Osteocyte (in vitro differentiated cells): ENCODE measurements around the gene GATAD1. TPM values are rescaled to one million over a fixed set of nuclear protein-coding genes. Genes with fewer than 3 reads are reported as not detected.
A peak's percentile ranks its signal among the peaks of the same experiment; 100 is the strongest.

Experiments
- DNase-seq: peaks from one replicate; pipeline ENCODE4 v3.0.0; 2021; ENCODE audit warnings: mixed read lengths; ENCODE audit not compliant: unreplicated experiment; ENCODE audit errors: extremely low spot score
- H3K27ac Mint-ChIP-seq: one replicate; pipeline ENCODE4 v1.8.0; 2021; ENCODE audit warnings: mild to moderate bottlenecking, mixed read lengths; ENCODE audit not compliant: unreplicated experiment
- H3K27me3 Mint-ChIP-seq: one replicate; pipeline ENCODE4 v1.8.0; 2021; ENCODE audit warnings: mixed read lengths; ENCODE audit not compliant: unreplicated experiment
- H3K36me3 Mint-ChIP-seq: one replicate; pipeline ENCODE4 v1.8.0; 2021; ENCODE audit warnings: mixed read lengths; ENCODE audit not compliant: unreplicated experiment
- H3K4me1 Mint-ChIP-seq: one replicate; pipeline ENCODE4 v1.8.0; 2021; ENCODE audit warnings: mixed read lengths; ENCODE audit not compliant: unreplicated experiment
- H3K4me3 Mint-ChIP-seq: one replicate; pipeline ENCODE4 v1.8.0; 2021; ENCODE audit warnings: mild to moderate bottlenecking, moderate library complexity, mixed read lengths; ENCODE audit not compliant: unreplicated experiment
- H3K9me3 Mint-ChIP-seq: one replicate; pipeline ENCODE4 v1.8.0; 2021; ENCODE audit warnings: mixed read lengths; ENCODE audit not compliant: unreplicated experiment
- CTCF ChIP-seq: fragments of 200-600 bp; sonication (generic); IDR thresholded peaks from 2 replicates; pipeline ENCODE4 v1.5.0; 2021; ENCODE audit warnings: antibody characterized with exemption, mild to moderate bottlenecking, moderate library complexity
- total RNA-seq: library from RNA; stranded (reverse); gene quantifications from 2 replicates; pipeline ENCODE4 v1.2.1, GENCODE V29; 2021

The GATAD1 gene
- total RNA-seq, 1 donor from 2014 or later, result 42.8 TPM

GRCh38 chr7:92448205-92448747, 994 bp downstream of the GATAD1 start:
- Mint-ChIP-seq H3K4me3 (peak overlapping the region; percentile 79), H3K4me1 (peaks cover 11% of the 10 kb centered on the region), H3K27ac (peak overlapping the region; percentile 76), H3K9me3 (no peaks in the 10 kb centered on the region), H3K36me3 (peaks cover 10% of the 10 kb centered on the region), H3K27me3 (no peaks in the 10 kb centered on the region)
- peak; percentile 57 for TF ChIP-seq CTCF
- DNase-seq, result no peak

GRCh38 chr7:92451645-92452044, 4.4 kb downstream of the GATAD1 start:
- no peak overlapping the region for H3K27ac Mint-ChIP-seq
- H3K9me3 Mint-ChIP-seq, result no peaks in the 10 kb centered on the region
- no peaks in the 10 kb centered on the region for H3K27me3 Mint-ChIP-seq
- TF ChIP-seq CTCF, result no peak
- no peak overlapping the region for H3K4me3 Mint-ChIP-seq
- DNase-seq, result no peak
- peaks cover 28% of the 10 kb centered on the region for H3K36me3 Mint-ChIP-seq
- H3K4me1 Mint-ChIP-seq, result peaks cover 11% of the 10 kb centered on the region

GRCh38 chr7:92456236-92456635, 9.0 kb downstream of the GATAD1 start:
- Mint-ChIP-seq H3K4me3 (no peak overlapping the region), H3K36me3 (peaks cover 23% of the 10 kb centered on the region), H3K9me3 (no peaks in the 10 kb centered on the region), H3K27ac (no peak overlapping the region), H3K4me1 (peaks cover 7% of the 10 kb centered on the region), H3K27me3 (no peaks in the 10 kb centered on the region)
- no peak for DNase-seq
- no peak for TF ChIP-seq CTCF

GRCh38 chr7:92460109-92460508, 12.8 kb downstream of the GATAD1 start:
- no peaks in the 10 kb centered on the region for H3K27me3 Mint-ChIP-seq
- no peak for DNase-seq
- peaks cover 15% of the 10 kb centered on the region for H3K36me3 Mint-ChIP-seq
- H3K4me3 Mint-ChIP-seq, result no peak overlapping the region
- H3K9me3 Mint-ChIP-seq, result no peaks in the 10 kb centered on the region
- peaks cover 12% of the 10 kb centered on the region for H3K4me1 Mint-ChIP-seq
- no peak for TF ChIP-seq CTCF
- peak overlapping the region; percentile 12 for H3K27ac Mint-ChIP-seq

- H3K4me1 Mint-ChIP-seq, result peaks cover 12% of the 10 kb centered on the region
- TF ChIP-seq CTCF, result no peak
- H3K36me3 Mint-ChIP-seq, result peaks cover 15% of the 10 kb centered on the region
- peak overlapping the region; percentile 12 for H3K27ac Mint-ChIP-seq
- no peak for DNase-seq
- no peaks in the 10 kb centered on the region for H3K9me3 Mint-ChIP-seq
- H3K4me3 Mint-ChIP-seq, result no peak overlapping the region
- H3K27me3 Mint-ChIP-seq, result no peaks in the 10 kb centered on the region
Measured at GRCh38 chr7:92460510-92460909, 13.2 kb downstream of the GATAD1 start.
